Activated CD8-positive, alpha-beta T cell treated with anti-CD3 and anti-CD28 coated beads, Interleukin-2, amount 10 ng/mL, durations not matched to agents 7 days and 5 days (primary cell): ENCODE data around the gene AGAP1. TPM values are rescaled to one million over a fixed set of nuclear protein-coding genes. Genes with fewer than 3 reads are reported as not detected.

Source experiments
- ATAC-seq: fragments of 150-1000 bp; cut with Tn5 transposase; one replicate; pipeline ENCODE4 v1.10.0; 2021; ENCODE audit warnings: moderate library complexity
- CTCF ChIA-PET: fragments of 350-600 bp; sonication (Branson Sonifier 250); formaldehyde crosslinking; loops from one replicate; lab custom pipeline; 2021; ENCODE audit warnings: antibody characterized with exemption; lab: Charles Lee
- POLR2A ChIA-PET: fragments of 350-600 bp; sonication (Branson Sonifier 250); formaldehyde crosslinking; loops from one replicate; lab custom pipeline; 2021; ENCODE audit warnings: antibody characterized with exemption; lab: Charles Lee
- DNase-seq: peaks from one replicate; pipeline ENCODE4 v3.0.0-alpha.2; 2020
- H3K27ac Mint-ChIP-seq: one replicate; pipeline ENCODE4 v1.8.0; 2021; ENCODE audit warnings: mild to moderate bottlenecking, mixed read lengths
- H3K27me3 Mint-ChIP-seq: one replicate; pipeline ENCODE4 v1.8.0; 2021; ENCODE audit warnings: low read depth, mixed read lengths
- H3K36me3 Mint-ChIP-seq: one replicate; pipeline ENCODE4 v1.8.0; 2021; ENCODE audit warnings: low read depth, mixed read lengths
- H3K4me1 Mint-ChIP-seq: one replicate; pipeline ENCODE4 v1.8.0; 2021; ENCODE audit warnings: low read depth, mixed read lengths
- H3K4me3 Mint-ChIP-seq: one replicate; pipeline ENCODE4 v1.8.0; 2021; ENCODE audit warnings: mild to moderate bottlenecking, mixed read lengths
- H3K9me3 Mint-ChIP-seq: one replicate; pipeline ENCODE4 v1.8.0; 2022; ENCODE audit warnings: mixed read lengths; ENCODE audit not compliant: insufficient read depth
- total RNA-seq, 2 experiments: library from RNA; stranded (reverse); gene quantifications; one replicate each; pipeline ENCODE4 v1.2.3, GENCODE V29; 2021

AGAP1 gene
- total RNA-seq, 2 experiments from 2014 or later: 0.82 to 1.3 TPM

- CTCF ChIA-PET: no interaction called here
- no peaks in the 10 kb centered on the region for H3K27me3 Mint-ChIP-seq
These were observed 26.3 kb upstream of the AGAP1 start for GRCh38 chr2:235467588-235467987.

DNA sequence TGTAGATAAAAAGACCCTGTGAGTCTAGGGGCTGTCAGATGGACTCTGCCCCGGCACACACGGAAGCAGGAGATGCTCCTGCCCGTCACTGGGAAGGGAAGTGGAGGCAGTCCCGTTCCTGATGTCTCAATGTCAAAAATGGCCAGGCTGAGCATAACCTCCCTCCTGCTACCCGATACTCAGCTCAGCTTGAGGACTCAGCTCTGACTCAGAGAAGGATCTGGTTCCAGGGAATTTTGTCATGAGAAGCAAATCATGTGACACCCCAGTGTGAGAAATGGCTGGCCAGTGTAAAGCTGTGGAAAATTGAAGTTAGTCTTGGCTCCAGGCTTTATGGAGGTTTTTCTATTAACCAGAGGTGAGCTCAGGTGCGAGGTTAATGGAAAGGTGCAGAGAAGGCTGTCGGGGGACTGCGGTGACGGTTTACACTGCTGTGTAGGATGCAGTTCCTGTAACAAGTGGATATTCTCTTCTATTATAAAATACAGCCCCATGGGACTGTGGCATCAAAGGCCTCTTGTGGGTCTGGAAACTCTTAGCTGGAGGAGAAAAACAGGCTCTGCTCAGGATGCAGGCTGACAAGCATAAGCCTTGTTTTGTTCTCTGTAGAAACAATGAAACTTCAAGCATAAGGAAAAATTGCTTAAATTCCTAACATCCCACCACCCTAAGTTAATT, 24.7 kb upstream of the AGAP1 start:
- DNase-seq: no peak
- ChIA-PET CTCF (no interaction called here), POLR2A (no interaction called here)
- no peaks in the 10 kb centered on the region for H3K9me3 Mint-ChIP-seq
- H3K27ac Mint-ChIP-seq: no peak overlapping the region
- H3K4me3 Mint-ChIP-seq: no peak overlapping the region
- no peaks in the 10 kb centered on the region for H3K27me3 Mint-ChIP-seq
- ATAC-seq: no peak
- H3K4me1 Mint-ChIP-seq: no peaks in the 10 kb centered on the region
- no peaks in the 10 kb centered on the region for H3K36me3 Mint-ChIP-seq

More at GRCh38 chr2:235467588-235467987, 26.3 kb upstream of the AGAP1 start:
- H3K27ac Mint-ChIP-seq: no peak overlapping the region
- POLR2A ChIA-PET: no interaction called here
- no peaks in the 10 kb centered on the region for H3K9me3 Mint-ChIP-seq
- H3K4me1 Mint-ChIP-seq: no peaks in the 10 kb centered on the region
- no peaks in the 10 kb centered on the region for H3K36me3 Mint-ChIP-seq
- no peak overlapping the region for H3K4me3 Mint-ChIP-seq
- DNase-seq (no peak), ATAC-seq (no peak)

GRCh38 chr2:235471186-235471747, 22.6 kb upstream of the AGAP1 start:
- Mint-ChIP-seq H3K9me3 (peaks cover 9% of the 10 kb centered on the region), H3K4me1 (no peaks in the 10 kb centered on the region), H3K27me3 (no peaks in the 10 kb centered on the region), H3K27ac (no peak overlapping the region), H3K36me3 (no peaks in the 10 kb centered on the region), H3K4me3 (no peak overlapping the region)
- ChIA-PET POLR2A (no interaction called here), CTCF (no interaction called here)
- no peak for ATAC-seq
- no peak for DNase-seq

GRCh38 chr2:235472443-235472842, 21.4 kb upstream of the AGAP1 start:
- peaks cover 9% of the 10 kb centered on the region for H3K9me3 Mint-ChIP-seq
- POLR2A ChIA-PET: no interaction called here
- no peaks in the 10 kb centered on the region for H3K36me3 Mint-ChIP-seq
- CTCF ChIA-PET: no interaction called here
- ATAC-seq (no peak), DNase-seq (no peak)
- H3K27ac Mint-ChIP-seq: no peak overlapping the region
- no peak overlapping the region for H3K4me3 Mint-ChIP-seq
- no peaks in the 10 kb centered on the region for H3K27me3 Mint-ChIP-seq
- H3K4me1 Mint-ChIP-seq: no peaks in the 10 kb centered on the region

DNA sequence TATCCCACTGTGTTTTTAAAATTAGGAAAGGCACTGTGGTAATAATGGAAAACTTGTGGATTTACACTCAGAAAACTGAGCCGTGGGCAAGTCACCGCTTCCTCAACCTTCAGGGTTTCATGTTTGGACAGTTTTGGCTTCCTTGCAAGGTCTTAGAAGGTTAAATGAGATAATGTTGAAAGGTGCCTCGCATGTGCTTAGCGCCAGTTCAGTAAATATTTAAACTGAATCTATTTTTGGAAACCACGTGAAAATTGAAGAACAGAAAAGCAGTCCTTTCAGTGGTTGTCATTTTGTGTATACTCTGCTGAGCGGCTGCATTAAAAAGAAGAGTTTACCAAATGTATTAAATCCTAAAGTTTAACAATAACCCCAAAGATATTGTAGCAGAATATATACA, 15.2 kb upstream of the AGAP1 start:
- DNase-seq (no peak), ATAC-seq (no peak)
- no peak overlapping the region for H3K27ac Mint-ChIP-seq
- H3K4me1 Mint-ChIP-seq: no peaks in the 10 kb centered on the region
- peaks cover 9% of the 10 kb centered on the region for H3K9me3 Mint-ChIP-seq
- H3K27me3 Mint-ChIP-seq: no peaks in the 10 kb centered on the region
- no peak overlapping the region for H3K4me3 Mint-ChIP-seq
- CTCF ChIA-PET: no interaction called here
- POLR2A ChIA-PET: no interaction called here
- no peaks in the 10 kb centered on the region for H3K36me3 Mint-ChIP-seq

- no peak for ATAC-seq
- ChIA-PET CTCF (no interaction called here), POLR2A (no interaction called here)
- Mint-ChIP-seq H3K4me3 (no peak overlapping the region), H3K27me3 (no peaks in the 10 kb centered on the region), H3K27ac (no peak overlapping the region), H3K36me3 (no peaks in the 10 kb centered on the region), H3K9me3 (peaks cover 9% of the 10 kb centered on the region), H3K4me1 (no peaks in the 10 kb centered on the region)
- no peak for DNase-seq
These were observed 14.2 kb upstream of the AGAP1 start for GRCh38 chr2:235479604-235480003.

DNA sequence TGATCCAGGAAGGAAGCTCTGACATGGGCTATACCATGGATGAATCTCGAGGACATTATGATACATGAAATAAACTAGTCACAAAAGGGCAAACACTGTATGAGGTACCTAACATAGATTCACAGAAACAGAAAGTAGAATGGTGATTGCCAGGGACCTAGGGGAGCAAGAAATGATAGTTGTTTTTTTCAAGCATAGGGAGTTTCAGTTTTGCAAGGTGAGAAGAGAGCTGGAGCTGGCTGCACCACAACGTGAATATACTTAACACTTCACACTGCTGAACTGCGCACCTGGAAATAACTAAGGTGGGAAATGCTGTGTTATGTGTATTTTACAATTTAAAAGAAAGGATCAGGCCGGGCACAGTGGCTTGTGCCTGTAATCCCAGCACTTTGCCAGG, 13.2 kb upstream of the AGAP1 start:
- H3K4me3 Mint-ChIP-seq: no peak overlapping the region
- H3K27ac Mint-ChIP-seq: no peak overlapping the region
- no peaks in the 10 kb centered on the region for H3K27me3 Mint-ChIP-seq
- no peaks in the 10 kb centered on the region for H3K36me3 Mint-ChIP-seq
- H3K9me3 Mint-ChIP-seq: peaks cover 2% of the 10 kb centered on the region
- ChIA-PET CTCF (no interaction called here), POLR2A (no interaction called here)
- no peaks in the 10 kb centered on the region for H3K4me1 Mint-ChIP-seq
- ATAC-seq: no peak
- no peak for DNase-seq

DNA sequence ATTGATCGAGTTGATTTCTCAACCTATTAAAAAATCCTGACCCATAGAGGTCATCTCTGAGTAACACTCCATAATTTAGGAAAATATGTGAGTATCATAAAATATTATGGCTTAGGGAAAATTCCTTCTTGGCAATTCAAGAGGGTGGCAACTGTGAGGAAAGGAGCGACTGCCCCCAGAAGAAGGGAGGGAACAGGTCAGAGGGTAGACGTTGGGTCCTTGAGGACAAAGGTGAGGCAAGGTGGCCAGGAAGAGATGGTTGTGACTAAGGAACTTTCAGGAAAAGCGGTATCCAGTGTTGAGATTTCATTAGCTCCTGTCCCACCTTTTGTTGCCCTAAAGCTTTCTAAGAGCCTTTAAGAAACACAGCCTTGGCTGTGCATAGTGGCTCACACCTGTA, 10.5 kb upstream of the AGAP1 start:
- POLR2A ChIA-PET: no interaction called here
- no peaks in the 10 kb centered on the region for H3K36me3 Mint-ChIP-seq
- no peak for ATAC-seq
- H3K4me3 Mint-ChIP-seq: no peak overlapping the region
- CTCF ChIA-PET: no interaction called here
- no peaks in the 10 kb centered on the region for H3K9me3 Mint-ChIP-seq
- H3K27ac Mint-ChIP-seq: no peak overlapping the region
- H3K27me3 Mint-ChIP-seq: no peaks in the 10 kb centered on the region
- DNase-seq: no peak
- H3K4me1 Mint-ChIP-seq: no peaks in the 10 kb centered on the region

DNA sequence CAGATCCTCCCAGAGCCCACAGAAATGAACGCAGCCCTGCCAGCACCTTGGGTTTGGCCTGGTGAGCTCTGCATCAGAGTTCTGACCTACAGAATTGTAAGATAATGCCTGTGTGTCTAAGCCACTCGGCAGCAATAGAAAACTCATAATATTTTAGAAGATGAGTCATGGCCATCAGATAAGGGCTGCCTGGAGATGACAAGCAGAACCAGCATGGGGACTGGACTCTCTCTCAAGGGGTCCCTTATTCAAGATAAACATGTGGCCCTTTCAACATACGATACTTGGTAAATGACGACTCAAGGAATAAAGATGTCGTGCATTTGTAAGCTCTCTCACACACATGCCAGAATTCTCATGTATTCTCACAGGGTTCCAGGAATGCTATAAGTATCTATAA, 8.5 kb upstream of the AGAP1 start:
- ATAC-seq (no peak), DNase-seq (no peak)
- POLR2A ChIA-PET: no interaction called here
- Mint-ChIP-seq H3K4me1 (no peaks in the 10 kb centered on the region), H3K27ac (no peak overlapping the region), H3K27me3 (peaks cover 4% of the 10 kb centered on the region), H3K4me3 (no peak overlapping the region), H3K9me3 (no peaks in the 10 kb centered on the region), H3K36me3 (no peaks in the 10 kb centered on the region)
- CTCF ChIA-PET: no interaction called here

DNA sequence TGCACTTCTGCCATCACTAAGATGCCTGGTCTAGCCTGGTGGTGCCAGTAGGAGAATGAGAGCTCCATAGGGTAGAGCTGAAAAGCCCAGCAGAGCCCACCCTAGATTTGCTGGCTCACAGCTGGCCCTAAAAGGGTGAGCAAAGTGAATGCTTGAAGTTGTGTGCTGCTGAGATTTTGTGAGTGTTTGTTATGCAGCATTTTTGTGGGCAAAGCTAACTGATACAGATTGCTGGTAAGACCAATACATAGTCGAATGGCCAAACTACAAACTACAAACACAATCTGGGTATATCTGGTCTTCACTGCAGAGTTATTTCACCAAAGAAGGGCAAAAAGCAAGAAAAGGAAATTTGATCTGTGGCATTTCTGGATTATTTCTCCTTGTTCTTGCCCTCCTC, 7.1 kb upstream of the AGAP1 start:
- DNase-seq: no peak
- H3K27ac Mint-ChIP-seq: no peak overlapping the region

GRCh38 chr2:235489897-235490296, 3.9 kb upstream of the AGAP1 start:
- ChIA-PET CTCF (no interaction called here), POLR2A (no interaction called here)
- no peaks in the 10 kb centered on the region for H3K9me3 Mint-ChIP-seq
- DNase-seq: no peak
- no peak for ATAC-seq
- peaks cover 26% of the 10 kb centered on the region for H3K27me3 Mint-ChIP-seq
- H3K36me3 Mint-ChIP-seq: no peaks in the 10 kb centered on the region
- H3K27ac Mint-ChIP-seq: no peak overlapping the region
- peaks cover 2% of the 10 kb centered on the region for H3K4me1 Mint-ChIP-seq
- H3K4me3 Mint-ChIP-seq: no peak overlapping the region

More for the DNA sequence above, 7.1 kb upstream of the AGAP1 start:
- CTCF ChIA-PET: no interaction called here
- Mint-ChIP-seq H3K27me3 (peaks cover 8% of the 10 kb centered on the region), H3K9me3 (no peaks in the 10 kb centered on the region), H3K36me3 (no peaks in the 10 kb centered on the region), H3K4me3 (no peak overlapping the region), H3K4me1 (no peaks in the 10 kb centered on the region)
- no peak for ATAC-seq
- POLR2A ChIA-PET: no interaction called here

DNA sequence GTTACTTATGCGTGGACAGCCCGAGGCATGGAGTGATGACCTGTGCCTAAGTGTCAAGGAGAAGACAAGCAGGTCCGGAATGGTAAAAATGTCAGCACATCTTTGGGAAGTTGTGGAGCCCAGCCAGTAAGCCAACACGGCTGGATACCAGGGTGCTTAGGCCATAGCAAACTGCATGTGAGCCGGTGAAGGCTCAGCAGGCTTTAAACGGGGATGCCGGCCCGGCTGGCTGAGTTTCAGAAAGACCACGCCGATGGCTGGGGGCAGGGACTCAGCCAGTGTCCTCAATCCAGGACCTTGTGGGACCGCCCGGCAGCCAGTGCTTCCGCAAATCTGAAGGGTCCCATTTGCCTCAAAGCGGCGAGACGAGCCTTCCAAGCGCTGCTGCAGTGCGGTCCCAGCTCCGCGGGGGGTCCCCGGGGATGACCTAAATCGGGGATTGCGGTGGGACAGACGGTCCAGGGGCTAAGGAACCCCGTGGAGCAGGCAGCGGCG, 946 bp upstream of the AGAP1 start:
- ChIA-PET CTCF (no interaction called here), POLR2A (no interaction called here)
- Mint-ChIP-seq H3K4me3 (peak overlapping the region; percentile 71), H3K27ac (no peak overlapping the region), H3K9me3 (no peaks in the 10 kb centered on the region), H3K4me1 (peaks cover 5% of the 10 kb centered on the region), H3K27me3 (peaks cover 49% of the 10 kb centered on the region), H3K36me3 (no peaks in the 10 kb centered on the region)
- ATAC-seq: no peak
- no peak for DNase-seq
